Epithelial cell of proximal tubule (primary cell): ENCODE data around the gene BUB3. TPM values are rescaled to one million over a fixed set of nuclear protein-coding genes. Genes with fewer than 3 reads are reported as not detected.

ENCODE experiments used
- DNase-seq: peaks from one replicate; pipeline ENCODE4 v3.0.0-alpha.2; 2011; ENCODE audit warnings: low read depth
- H3K4me3 ChIP-seq: 2 replicates; pipeline ENCODE4 v1.5.1; 2011; ENCODE audit warnings: low read depth, mild to moderate bottlenecking, low read length
- CTCF ChIP-seq: conservative IDR thresholded peaks from 2 replicates; pipeline ENCODE4 v1.5.1; 2012; ENCODE audit warnings: low read depth, mild to moderate bottlenecking, low read length
- total RNA-seq: library from RNA; depleted of rRNA; stranded (reverse); fragments of >200 nt; gene quantifications from 2 replicates; pipeline ENCODE4 v1.2.3, GENCODE V29; 2015

BUB3 gene
- total RNA-seq, 1 donor from 2014 or later: 128 TPM

- TF ChIP-seq CTCF: no peak
- peak overlapping the region; percentile 41 for H3K4me3 ChIP-seq
- no peak for DNase-seq
These were observed 3.0 kb upstream of the BUB3 start for GRCh38 chr10:123150986-123151736.

GRCh38 chr10:123151737-123152135, 2.5 kb upstream of the BUB3 start:
- DNase-seq: no peak
- no peak overlapping the region for H3K4me3 ChIP-seq
- no peak for TF ChIP-seq CTCF

- DNase-seq: no peak
- H3K4me3 ChIP-seq: no peak overlapping the region
- TF ChIP-seq CTCF: no peak
These were observed 613 bp upstream of the BUB3 start for GRCh38 chr10:123153486-123154091.

- H3K4me3 ChIP-seq: peak overlapping the region; percentile 94
- no peak for DNase-seq
- no peak for TF ChIP-seq CTCF
These were observed 706 bp downstream of the BUB3 start for GRCh38 chr10:123154711-123155505.

- H3K4me3 ChIP-seq: no peak overlapping the region
- no peak for DNase-seq
- no peak for TF ChIP-seq CTCF
These were observed 1.9 kb downstream of the BUB3 start for GRCh38 chr10:123156078-123156477.

GRCh38 chr10:123157210-123157609, 3.0 kb downstream of the BUB3 start:
- DNase-seq: peak; percentile 39
- no peak for TF ChIP-seq CTCF
- no peak overlapping the region for H3K4me3 ChIP-seq
